Lung (tissue), 12 donors: ENCODE data around the gene TTC21B. TPM values are rescaled to one million over a fixed set of nuclear protein-coding genes. Genes with fewer than 3 reads are reported as not detected.

ENCODE experiments used
- ATAC-seq: fragments of 200-7000 bp; cut with Tn5 transposase; one replicate; pipeline ENCODE4 v1.9.1; 2020; ENCODE audit warnings: moderate number of reproducible peaks; ENCODE audit not compliant: insufficient read depth, low FRiP score
- DNase-seq, 3 donors: peaks; one replicate each; pipeline ENCODE4 v3.0.0-alpha.2; 2013 to 2017
- H3K27ac ChIP-seq, 2 donors: one replicate each; pipeline ENCODE4 v1.5.1; 2013; ENCODE audit warnings: mild to moderate bottlenecking in 2 of 2, moderate library complexity in 2 of 2, control low read depth in 1 of 2, inconsistent platforms in 1 of 2, low read depth in 1 of 2, low read length in 1 of 2
- H3K27me3 ChIP-seq, 3 donors: one replicate each; pipeline ENCODE4 v1.5.1; 2013; ENCODE audit warnings: low read length in 2 of 3; ENCODE audit not compliant: control insufficient read depth in 3 of 3, insufficient read depth in 3 of 3
- H3K36me3 ChIP-seq, 4 donors: one replicate each; pipeline ENCODE4 v1.5.1; 2013; ENCODE audit warnings: low read length in 4 of 4, mild to moderate bottlenecking in 1 of 4, moderate library complexity in 1 of 4; ENCODE audit not compliant: control insufficient read depth in 4 of 4, insufficient read depth in 4 of 4
- H3K4me1 ChIP-seq, 5 donors: one replicate each; pipeline ENCODE4 v1.5.1; 2013; ENCODE audit warnings: low read length in 5 of 5, mild to moderate bottlenecking in 2 of 5, moderate library complexity in 1 of 5; ENCODE audit not compliant: control insufficient read depth in 5 of 5, insufficient read depth in 5 of 5
- H3K4me3 ChIP-seq: one replicate; pipeline ENCODE4 v1.5.1; 2013; ENCODE audit warnings: mild to moderate bottlenecking, control low read depth, moderate library complexity
- H3K9ac ChIP-seq, 2 donors: one replicate each; pipeline ENCODE4 v1.5.1; 2013; ENCODE audit warnings: low read length in 2 of 2, control low read depth in 1 of 2; ENCODE audit not compliant: insufficient read depth in 1 of 2
- H3K9me3 ChIP-seq, 4 donors: one replicate each; pipeline ENCODE4 v1.5.1; 2013; ENCODE audit warnings: low read length in 3 of 4, mild to moderate bottlenecking in 1 of 4, moderate library complexity in 1 of 4; ENCODE audit not compliant: control insufficient read depth in 4 of 4, insufficient read depth in 3 of 4
- WGBS, 2 donors: extraction: QIAGEN DNeasy Blood & Tissue Kit; methylation state at CpG; one replicate each; pipeline ENCODE4 v1.1.7; 2013; 5-methylcytosine and 5-hydroxymethylcytosine counted together
- polyA plus RNA-seq, 2 donors: library from polyadenylated mRNA; stranded (reverse); fragments of 200-250 nt; gene quantifications; one replicate each; pipeline ENCODE4 v1.2.1, GENCODE V29; 2013
- total RNA-seq, 2 donors: library from RNA; depleted of rRNA in 1 of 2; stranded (reverse); fragments of >200 nt in 1 of 2; gene quantifications; one replicate each; pipeline ENCODE4 v1.2.1, GENCODE V29; 2014 to 2021
- TF ChIP-seq, protein P1 (sequence below): IDR thresholded peaks from 2 replicates; pipeline ENCODE4 v1.5.1; 2012; ENCODE audit warnings: mild to moderate bottlenecking; ENCODE audit errors: control extremely low read depth, extremely low read depth
- donor health status: control.
- donor health status: control.
- donor health status: Bipolar disorder and iron deficiency.
- donor health status: healthy.
- donor health status: DM: yes; HTN: yes; CAD: no.

The TTC21B gene
- total and polyA plus RNA-seq, 4 donors: 5.0 to 146 (median 15.0) TPM

- H3K27me3 ChIP-seq: no peaks in the 10 kb centered on the region
- no peaks in the 10 kb centered on the region for H3K9me3 ChIP-seq
- ATAC-seq (no peak), DNase-seq (no peak)
- H3K4me3 ChIP-seq: no peak overlapping the region
- H3K4me1 ChIP-seq: no peaks in the 10 kb centered on the region
- TF ChIP-seq, protein P1, sequence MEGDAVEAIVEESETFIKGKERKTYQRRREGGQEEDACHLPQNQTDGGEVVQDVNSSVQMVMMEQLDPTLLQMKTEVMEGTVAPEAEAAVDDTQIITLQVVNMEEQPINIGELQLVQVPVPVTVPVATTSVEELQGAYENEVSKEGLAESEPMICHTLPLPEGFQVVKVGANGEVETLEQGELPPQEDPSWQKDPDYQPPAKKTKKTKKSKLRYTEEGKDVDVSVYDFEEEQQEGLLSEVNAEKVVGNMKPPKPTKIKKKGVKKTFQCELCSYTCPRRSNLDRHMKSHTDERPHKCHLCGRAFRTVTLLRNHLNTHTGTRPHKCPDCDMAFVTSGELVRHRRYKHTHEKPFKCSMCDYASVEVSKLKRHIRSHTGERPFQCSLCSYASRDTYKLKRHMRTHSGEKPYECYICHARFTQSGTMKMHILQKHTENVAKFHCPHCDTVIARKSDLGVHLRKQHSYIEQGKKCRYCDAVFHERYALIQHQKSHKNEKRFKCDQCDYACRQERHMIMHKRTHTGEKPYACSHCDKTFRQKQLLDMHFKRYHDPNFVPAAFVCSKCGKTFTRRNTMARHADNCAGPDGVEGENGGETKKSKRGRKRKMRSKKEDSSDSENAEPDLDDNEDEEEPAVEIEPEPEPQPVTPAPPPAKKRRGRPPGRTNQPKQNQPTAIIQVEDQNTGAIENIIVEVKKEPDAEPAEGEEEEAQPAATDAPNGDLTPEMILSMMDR: no peak
- H3K27ac ChIP-seq: no peak overlapping the region
- WGBS, 2 donors: 100% methylated on average over 1 of the region's 1 CpG
- H3K9ac ChIP-seq: no peak overlapping the region
- H3K36me3 ChIP-seq: peaks cover 5 to 37% (median 17%) of the 10 kb centered on the region in 4 donors
These were observed 25.8 kb downstream of the TTC21B start for GRCh38 chr2:165927774-165928173.

DNA sequence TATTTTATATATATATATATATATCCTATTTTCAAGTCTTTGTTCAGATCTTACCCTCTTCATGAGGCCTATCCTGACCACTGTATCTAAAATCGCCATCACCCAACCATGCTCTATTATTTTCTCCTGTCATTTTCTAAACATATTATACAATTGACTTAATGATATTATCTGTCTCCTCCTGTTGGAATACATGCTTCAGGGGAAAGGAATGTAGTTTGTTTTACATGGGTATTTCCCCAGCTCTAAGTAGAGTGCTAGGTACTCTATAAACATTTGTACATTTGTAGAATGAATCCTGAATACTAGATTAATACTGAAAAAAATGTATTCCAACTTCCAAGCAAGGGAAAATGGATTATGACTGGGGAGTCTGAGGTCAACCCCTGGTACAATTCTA lies 26.2 kb downstream of the TTC21B start:
- Histone ChIP-seq H3K27me3 (no peaks in the 10 kb centered on the region), H3K27ac (no peak overlapping the region), H3K4me1 (no peaks in the 10 kb centered on the region), H3K4me3 (no peak overlapping the region), H3K9ac (no peak overlapping the region), H3K9me3 (no peaks in the 10 kb centered on the region), H3K36me3 (peaks cover 5 to 38% (median 17%) of the 10 kb centered on the region in 4 donors)
- WGBS, 2 donors: 76 to 96% methylated on average over 1 of the region's 1 CpG
- ATAC-seq (no peak), DNase-seq (no peak)
- TF ChIP-seq, protein P1: no peak

GRCh38 chr2:165924946-165925345 lies 28.6 kb downstream of the TTC21B start:
- Histone ChIP-seq H3K27me3 (no peaks in the 10 kb centered on the region), H3K9me3 (no peaks in the 10 kb centered on the region), H3K27ac (no peak overlapping the region), H3K36me3 (peaks cover 3 to 37% (median 17%) of the 10 kb centered on the region in 4 donors), H3K4me1 (no peaks in the 10 kb centered on the region), H3K9ac (no peak overlapping the region), H3K4me3 (no peak overlapping the region)
- WGBS, 2 donors: 68 to 93% methylated on average over 2 of the region's 2 CpGs
- DNase-seq (no peak), ATAC-seq (no peak)
- TF ChIP-seq, protein P1: no peak

DNA sequence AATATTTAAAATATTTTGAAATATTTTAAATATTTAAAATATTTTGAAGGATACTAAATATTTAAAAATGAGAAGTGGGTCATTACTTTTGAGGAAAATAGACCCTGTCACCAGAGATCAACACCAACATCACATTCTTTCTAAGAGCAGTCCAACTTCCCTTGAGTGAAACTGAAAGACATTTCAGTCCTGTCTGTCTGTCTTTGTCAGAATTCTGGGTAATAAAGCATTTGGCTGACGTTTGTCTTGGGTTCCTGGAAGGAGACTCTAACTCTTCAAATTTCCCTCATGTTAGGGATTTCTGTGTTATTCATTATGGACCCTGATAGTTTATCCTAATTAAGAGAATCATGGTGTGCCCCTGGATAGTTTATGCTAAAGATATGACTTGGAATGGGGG lies 32.8 kb downstream of the TTC21B start:
- TF ChIP-seq, protein P1: no peak
- H3K9ac ChIP-seq: no peak overlapping the region
- DNase-seq: no peak
- no peaks in the 10 kb centered on the region for H3K27me3 ChIP-seq
- H3K36me3 ChIP-seq: peaks cover 10 to 35% (median 17%) of the 10 kb centered on the region in 4 donors
- H3K9me3 ChIP-seq: no peaks in the 10 kb centered on the region
- WGBS, 2 donors: 68 to 70% methylated on average over 1 of the region's 1 CpG
- no peak overlapping the region for H3K4me3 ChIP-seq
- H3K27ac ChIP-seq: no peak overlapping the region
- no peak for ATAC-seq
- H3K4me1 ChIP-seq: no peaks in the 10 kb centered on the region
